Keratinocyte (primary cell): ENCODE measurements around the gene RFC4. TPM values are rescaled to one million over a fixed set of nuclear protein-coding genes. Genes with fewer than 3 reads are reported as not detected.

Experiments
- DNase-seq: peaks from one replicate; pipeline ENCODE4 v3.0.0-alpha.2; 2011; ENCODE audit warnings: low read depth, missing footprints, low spot score
- FAIRE-seq: peaks from 2 replicates; lab custom pipeline; 2011; peaks lifted over from hg19 to GRCh38; lab: Jason Lieb, UNC
- H2AFZ ChIP-seq: 2 replicates; pipeline ENCODE4 v1.6.0; 2012; ENCODE audit warnings: low read length, control low read depth, inconsistent platforms; ENCODE audit not compliant: control insufficient read depth
- H3K27ac ChIP-seq: 2 replicates; pipeline ENCODE4 v1.5.1; 2011; ENCODE audit warnings: low read length; ENCODE audit not compliant: control insufficient read depth, insufficient read depth
- H3K27me3 ChIP-seq: 3 replicates; pipeline ENCODE4 v1.6.0; 2011; ENCODE audit warnings: low read length; ENCODE audit not compliant: control insufficient read depth, insufficient read depth; ENCODE audit errors: extremely low read depth
- H3K36me3 ChIP-seq, 2 experiments: 2 replicates in 1 of 2; 3 replicates in 1 of 2; pipeline ENCODE4 v1.5.1; 2011; ENCODE audit warnings: low read length in 2 of 2, mild to moderate bottlenecking in 1 of 2; ENCODE audit not compliant: control insufficient read depth in 2 of 2, insufficient read depth in 2 of 2; ENCODE audit errors: extremely low read depth in 1 of 2
- H3K4me1 ChIP-seq: 3 replicates; pipeline ENCODE4 v1.5.1; 2011; ENCODE audit warnings: low read length; ENCODE audit not compliant: control insufficient read depth, insufficient read depth; ENCODE audit errors: extremely low read depth
- H3K4me2 ChIP-seq: 3 replicates; pipeline ENCODE4 v1.6.0; 2011; ENCODE audit warnings: low read depth, low read length; ENCODE audit not compliant: control insufficient read depth, insufficient read depth; ENCODE audit errors: extremely low read depth
- H3K4me3 ChIP-seq, 3 experiments: fragments of 200-600 bp in 1 of 3; sonication (generic) in 1 of 3; 2 replicates in 2 of 3; 3 replicates in 1 of 3; pipeline ENCODE4 v1.5.1; 2011 to 2016; ENCODE audit warnings: low read length in 3 of 3, mild to moderate bottlenecking in 3 of 3, control low read depth in 2 of 3, inconsistent platforms in 1 of 3, low read depth in 1 of 3, mixed read lengths in 1 of 3, mixed run types in 1 of 3, moderate library complexity in 1 of 3; ENCODE audit not compliant: control insufficient read depth in 2 of 3, insufficient read depth in 2 of 3; ENCODE audit errors: extremely low read depth in 1 of 3
- H3K79me2 ChIP-seq: 2 replicates; pipeline ENCODE4 v1.6.0; 2012; ENCODE audit warnings: low read length; ENCODE audit not compliant: control insufficient read depth, insufficient read depth
- H3K9ac ChIP-seq: 3 replicates; pipeline ENCODE4 v1.6.0; 2011; ENCODE audit warnings: low read length; ENCODE audit not compliant: control insufficient read depth, insufficient read depth; ENCODE audit errors: extremely low read depth
- H3K9me1 ChIP-seq: 3 replicates; pipeline ENCODE4 v1.6.0; 2011; ENCODE audit warnings: low read length; ENCODE audit not compliant: control insufficient read depth, insufficient read depth; ENCODE audit errors: extremely low read depth
- H3K9me3 ChIP-seq: 2 replicates; pipeline ENCODE4 v1.5.1; 2012; ENCODE audit warnings: low read depth, low read length; ENCODE audit not compliant: control insufficient read depth
- H4K20me1 ChIP-seq: 3 replicates; pipeline ENCODE4 v1.6.0; 2011; ENCODE audit warnings: low read length; ENCODE audit not compliant: control insufficient read depth, insufficient read depth; ENCODE audit errors: extremely low read depth
- EZH2 ChIP-seq: IDR thresholded peaks from one replicate; pipeline ENCODE4 v1.6.1; 2012; ENCODE audit warnings: inconsistent platforms, mild to moderate bottlenecking, low read length, moderate library complexity
- dilution Hi-C: fragments of 300-500 bp; cut with MboI; formaldehyde crosslinking; loops from one replicate; pipeline ENCODE4 v1.7.0; 2020; ENCODE audit warnings: low sequenced_read_pairs; ENCODE audit not compliant: extremely low pct_ligation_motif_present
- polyA plus RNA-seq, 5 experiments: library from polyadenylated mRNA; depleted of rRNA in 3 of 5; stranded (reverse) in 3 of 5; stranded (forward) in 1 of 5; unstranded in 1 of 5; fragments of >200 nt; gene quantifications; 1 replicate in 1 of 5; 2 replicates in 3 of 5; 3 replicates in 1 of 5; pipeline versions ENCODE4 v1.2.1 to v1.2.3, GENCODE V29; 2011 to 2012; ENCODE audit warnings: missing spikeins in 2 of 5, low read depth in 1 of 5, low replicate concordance in 1 of 5
- small RNA-seq, 3 experiments: library from RNA; depleted of rRNA; stranded (forward); fragments of <200 nt; gene quantifications; one replicate each; pipeline ENCODE3, GENCODE V24; 2012; ENCODE audit warnings: low read depth in 3 of 3, low replicate concordance in 1 of 3; ENCODE audit not compliant: insufficient read length in 3 of 3
- TF ChIP-seq, protein P1 (sequence below), 3 experiments: IDR thresholded peaks in 1 of 3; conservative IDR thresholded peaks in 1 of 3; optimal IDR thresholded peaks in 1 of 3; 2 replicates in 2 of 3; 3 replicates in 1 of 3; pipeline versions ENCODE3 to v1.5.1; 2011; ENCODE audit warnings: low read length in 3 of 3, mild to moderate bottlenecking in 3 of 3, moderate library complexity in 2 of 3, control low read depth in 1 of 3, inconsistent platforms in 1 of 3; ENCODE audit not compliant: insufficient read depth in 2 of 3; ENCODE audit errors: extremely low read depth in 1 of 3

The RFC4 gene
- polyA plus RNA-seq, 1 donor (not counting 4 experiments of a cell fraction or from before 2014, with no cell fraction given), result 22.8 TPM

DNA sequence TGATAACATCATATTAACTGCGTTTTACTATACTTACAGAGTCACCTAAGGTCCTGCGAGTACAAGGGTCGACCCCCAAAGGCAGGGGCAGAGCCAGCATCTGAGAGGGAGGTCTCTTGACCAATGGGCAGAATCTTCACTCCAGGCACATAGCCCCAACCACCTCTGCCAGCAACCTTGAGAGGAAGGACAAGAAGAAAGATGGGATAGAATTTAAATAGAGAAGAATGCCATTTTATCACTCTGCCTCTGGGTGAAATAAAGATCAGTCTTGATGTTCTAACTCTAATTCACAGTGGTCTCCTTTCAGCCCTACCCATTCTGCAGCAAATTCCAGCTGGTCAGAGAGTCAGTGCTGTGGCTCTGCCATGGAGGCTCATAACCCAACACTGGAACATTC lies 62.6 kb downstream of the RFC4 start:
- Histone ChIP-seq H3K9me3 (no peaks in the 10 kb centered on the region), H3K27ac (no peak overlapping the region), H3K9ac (no peak overlapping the region), H4K20me1 (no peaks in the 10 kb centered on the region), H3K4me3 (no peak overlapping the region), H2AFZ (no peak overlapping the region), H3K4me2 (no peak overlapping the region), H3K36me3 (no peaks in the 10 kb centered on the region), H3K27me3 (no peaks in the 10 kb centered on the region), H3K9me1 (no peaks in the 10 kb centered on the region), H3K79me2 (no peaks in the 10 kb centered on the region), H3K4me1 (peaks cover 7% of the 10 kb centered on the region)
- no peak for TF ChIP-seq EZH2
- TF ChIP-seq, protein P1, sequence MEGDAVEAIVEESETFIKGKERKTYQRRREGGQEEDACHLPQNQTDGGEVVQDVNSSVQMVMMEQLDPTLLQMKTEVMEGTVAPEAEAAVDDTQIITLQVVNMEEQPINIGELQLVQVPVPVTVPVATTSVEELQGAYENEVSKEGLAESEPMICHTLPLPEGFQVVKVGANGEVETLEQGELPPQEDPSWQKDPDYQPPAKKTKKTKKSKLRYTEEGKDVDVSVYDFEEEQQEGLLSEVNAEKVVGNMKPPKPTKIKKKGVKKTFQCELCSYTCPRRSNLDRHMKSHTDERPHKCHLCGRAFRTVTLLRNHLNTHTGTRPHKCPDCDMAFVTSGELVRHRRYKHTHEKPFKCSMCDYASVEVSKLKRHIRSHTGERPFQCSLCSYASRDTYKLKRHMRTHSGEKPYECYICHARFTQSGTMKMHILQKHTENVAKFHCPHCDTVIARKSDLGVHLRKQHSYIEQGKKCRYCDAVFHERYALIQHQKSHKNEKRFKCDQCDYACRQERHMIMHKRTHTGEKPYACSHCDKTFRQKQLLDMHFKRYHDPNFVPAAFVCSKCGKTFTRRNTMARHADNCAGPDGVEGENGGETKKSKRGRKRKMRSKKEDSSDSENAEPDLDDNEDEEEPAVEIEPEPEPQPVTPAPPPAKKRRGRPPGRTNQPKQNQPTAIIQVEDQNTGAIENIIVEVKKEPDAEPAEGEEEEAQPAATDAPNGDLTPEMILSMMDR (optimal IDR thresholded peaks at IDR 0.05 in 1 of 3, IDR thresholded peaks at IDR 0.05 in 1 of 3, conservative IDR thresholded peaks at IDR 0.05 in 1 of 3; ENCODE audit: extremely low read depth in 1 of 3, insufficient read depth in 2 of 3, low read length in 3 of 3), result no peak
- FAIRE-seq (no peak), DNase-seq (no peak)
- dilution Hi-C loops, result no loop called here

DNA sequence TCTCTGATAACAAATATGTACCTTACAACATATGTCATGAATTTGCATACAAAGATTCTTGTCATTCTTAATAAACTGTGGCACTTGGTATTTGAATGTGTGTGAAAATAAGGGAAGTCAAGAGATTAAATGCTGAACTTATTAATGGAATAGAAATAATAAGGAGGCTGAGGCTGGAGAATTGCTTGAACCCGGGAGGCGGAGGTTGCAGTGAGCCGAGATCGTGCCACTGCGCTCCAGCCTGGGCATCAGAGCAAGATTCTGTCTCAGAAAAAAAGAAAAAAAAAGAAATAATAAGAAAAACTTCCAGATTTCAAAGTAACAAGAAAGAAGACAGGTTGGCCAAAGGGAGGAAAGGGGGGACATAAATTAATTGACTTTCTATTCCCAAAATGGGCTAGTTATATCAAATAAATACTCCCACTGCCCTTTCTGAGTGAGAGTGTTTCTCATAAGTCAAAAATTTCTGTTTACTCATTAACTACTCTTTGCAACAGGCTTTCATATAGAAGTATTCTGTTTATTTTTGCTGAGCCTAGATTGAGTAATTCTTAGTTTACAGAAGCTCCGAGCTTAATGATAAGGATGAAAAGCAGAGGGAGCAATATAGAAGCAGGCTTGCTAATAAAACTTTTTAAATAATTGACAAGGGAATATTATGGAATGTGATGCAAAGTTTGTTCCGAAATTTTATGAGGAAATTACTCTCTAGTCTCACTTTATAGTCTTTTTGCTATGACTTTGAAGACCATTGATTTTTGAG lies 63.5 kb downstream of the RFC4 start:
- Histone ChIP-seq H3K9me1 (no peaks in the 10 kb centered on the region), H3K36me3 (no peaks in the 10 kb centered on the region), H3K27ac (no peak overlapping the region), H3K27me3 (no peaks in the 10 kb centered on the region), H4K20me1 (no peaks in the 10 kb centered on the region), H3K9me3 (no peaks in the 10 kb centered on the region), H3K79me2 (no peaks in the 10 kb centered on the region), H3K9ac (no peak overlapping the region), H3K4me1 (peaks cover 7% of the 10 kb centered on the region), H3K4me3 (no peak overlapping the region), H2AFZ (no peak overlapping the region), H3K4me2 (no peak overlapping the region)
- dilution Hi-C loops, result no loop called here
- FAIRE-seq (no peak), DNase-seq (no peak)
- TF ChIP-seq, protein P1 (optimal IDR thresholded peaks at IDR 0.05 in 1 of 3, IDR thresholded peaks at IDR 0.05 in 1 of 3, conservative IDR thresholded peaks at IDR 0.05 in 1 of 3; ENCODE audit: extremely low read depth in 1 of 3, insufficient read depth in 2 of 3, low read length in 3 of 3), result no peak

Small RNA genes lying within 50 kb of the gene (small RNA-seq; reads per million reads assigned to genes)
- gene RF00092 (0 reads per million in 3 experiments), gene RNU6-1105P (0 reads per million in 3 experiments), gene SNORA4 (0 reads per million in 3 experiments), gene SNORA63 (0 reads per million in 3 experiments), gene SNORA81 (0 reads per million in 3 experiments), gene SNORD2 (0 reads per million in 3 experiments)

Other genes with a start within 250 kb of the RFC4 start
- gene TBCCD1, start 239.1 kb downstream of the RFC4 start, polyA plus RNA-seq, result 14.2 to 15.8 TPM (median 15.0 TPM) in 3 replicates
- 29.2 to 61.8 TPM (median 51.9 TPM) in 3 replicates for gene DNAJB11, start 235.8 kb downstream of the RFC4 start, polyA plus RNA-seq
- gene AHSG, start 193.4 kb downstream of the RFC4 start, polyA plus RNA-seq, result 0.42 to 0.73 TPM (median 0.59 TPM) in 3 replicates
- 0.05 to 0.35 TPM (median 0.25 TPM) in 3 replicates for gene FETUB, start 166.1 kb downstream of the RFC4 start, polyA plus RNA-seq
- 0.03 TPM in 2 of 3 replicates, not detected in the other for gene HRG, start 140.5 kb downstream of the RFC4 start, polyA plus RNA-seq
- 0.12 TPM in 1 of 3 replicates, not detected in the others for gene KNG1, start 89.1 kb downstream of the RFC4 start, polyA plus RNA-seq
- 208 to 568 TPM (median 416 TPM) in 3 replicates for gene EIF4A2, start 22.9 kb downstream of the RFC4 start, polyA plus RNA-seq
- not detected in 3 replicates for gene ADIPOQ, start 36.2 kb upstream of the RFC4 start, polyA plus RNA-seq
- gene ST6GAL1, start 124.0 kb upstream of the RFC4 start, polyA plus RNA-seq, result 7.5 to 8.6 TPM (median 7.5 TPM) in 3 replicates